Keratinocyte (primary cell): ENCODE results near the gene OASL.

Source experiments
- EZH2 ChIP-seq: IDR thresholded peaks from one replicate; pipeline ENCODE4 v1.6.1; 2012; ENCODE audit warnings: inconsistent platforms, mild to moderate bottlenecking, low read length, moderate library complexity
- TF ChIP-seq, protein P1 (sequence below), 3 experiments: IDR thresholded peaks in 1 of 3; conservative IDR thresholded peaks in 1 of 3; optimal IDR thresholded peaks in 1 of 3; 2 replicates in 2 of 3; 3 replicates in 1 of 3; pipeline versions ENCODE3 to v1.5.1; 2011; ENCODE audit warnings: low read length in 3 of 3, mild to moderate bottlenecking in 3 of 3, moderate library complexity in 2 of 3, control low read depth in 1 of 3, inconsistent platforms in 1 of 3; ENCODE audit not compliant: insufficient read depth in 2 of 3; ENCODE audit errors: extremely low read depth in 1 of 3

DNA sequence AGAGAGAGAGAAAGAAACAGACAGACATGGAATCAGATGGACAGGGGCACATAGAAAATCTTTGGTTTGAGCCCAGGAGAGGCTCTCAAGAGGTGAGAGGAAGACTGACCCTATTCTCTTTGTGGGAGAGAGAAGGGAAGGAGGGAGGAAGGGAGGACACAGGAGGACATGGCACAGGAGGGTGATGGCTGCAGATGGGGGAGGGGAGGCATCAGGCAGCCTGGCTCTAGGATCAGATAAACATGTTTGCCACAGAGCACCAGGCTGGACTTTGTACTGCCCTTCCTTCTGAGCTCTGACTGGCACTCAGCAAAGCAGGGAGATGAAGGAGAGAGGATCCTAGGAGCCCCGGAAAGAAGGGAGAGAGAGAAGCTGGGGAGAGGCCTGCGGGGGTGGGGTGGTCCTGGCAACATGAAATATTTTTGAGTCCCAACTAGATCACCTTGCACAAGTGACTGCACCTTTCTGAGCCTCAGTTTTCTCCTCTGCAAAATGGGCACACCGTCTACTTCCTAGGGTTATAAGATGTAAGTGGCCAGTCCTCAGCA, 54.6 kb downstream of the OASL start:
- TF ChIP-seq, protein P1, sequence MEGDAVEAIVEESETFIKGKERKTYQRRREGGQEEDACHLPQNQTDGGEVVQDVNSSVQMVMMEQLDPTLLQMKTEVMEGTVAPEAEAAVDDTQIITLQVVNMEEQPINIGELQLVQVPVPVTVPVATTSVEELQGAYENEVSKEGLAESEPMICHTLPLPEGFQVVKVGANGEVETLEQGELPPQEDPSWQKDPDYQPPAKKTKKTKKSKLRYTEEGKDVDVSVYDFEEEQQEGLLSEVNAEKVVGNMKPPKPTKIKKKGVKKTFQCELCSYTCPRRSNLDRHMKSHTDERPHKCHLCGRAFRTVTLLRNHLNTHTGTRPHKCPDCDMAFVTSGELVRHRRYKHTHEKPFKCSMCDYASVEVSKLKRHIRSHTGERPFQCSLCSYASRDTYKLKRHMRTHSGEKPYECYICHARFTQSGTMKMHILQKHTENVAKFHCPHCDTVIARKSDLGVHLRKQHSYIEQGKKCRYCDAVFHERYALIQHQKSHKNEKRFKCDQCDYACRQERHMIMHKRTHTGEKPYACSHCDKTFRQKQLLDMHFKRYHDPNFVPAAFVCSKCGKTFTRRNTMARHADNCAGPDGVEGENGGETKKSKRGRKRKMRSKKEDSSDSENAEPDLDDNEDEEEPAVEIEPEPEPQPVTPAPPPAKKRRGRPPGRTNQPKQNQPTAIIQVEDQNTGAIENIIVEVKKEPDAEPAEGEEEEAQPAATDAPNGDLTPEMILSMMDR (optimal IDR thresholded peaks at IDR 0.05 in 1 of 3, IDR thresholded peaks at IDR 0.05 in 1 of 3, conservative IDR thresholded peaks at IDR 0.05 in 1 of 3; ENCODE audit: extremely low read depth in 1 of 3, insufficient read depth in 2 of 3, low read length in 3 of 3), result no peak
- no peak for TF ChIP-seq EZH2
